GM23338 (cell line): Measurements from ENCODE around the gene HLCS.

Experiments used
- CREB1 ChIP-seq: fragments of 250-450 bp; sonication (Bioruptor Pico); IDR thresholded peaks from 2 replicates; pipeline ENCODE4 v1.5.0; 2020; ENCODE audit warnings: low read depth, mild to moderate bottlenecking, moderate library complexity
- CTCF ChIP-seq, 2 experiments: fragments of 200-600 bp in 1 of 2; sonication (generic) in 1 of 2; conservative IDR thresholded peaks; 2 replicates each; pipeline versions ENCODE4 v1.5.1 to v1.6.1; 2016 to 2017; ENCODE audit warnings: antibody characterized with exemption in 2 of 2, low read depth in 2 of 2, mild to moderate bottlenecking in 2 of 2, moderate library complexity in 1 of 2
- EZH2 ChIP-seq: fragments of 200-600 bp; sonication (generic); IDR thresholded peaks from one replicate; pipeline ENCODE4 v1.8.0; 2017; ENCODE audit warnings: antibody characterized with exemption, mild to moderate bottlenecking, low read depth; ENCODE audit not compliant: unreplicated experiment
- EZH2phosphoT487 ChIP-seq: fragments of 200-600 bp; sonication (generic); IDR thresholded peaks from one replicate; pipeline ENCODE4 v1.8.1; 2018; ENCODE audit warnings: antibody characterized with exemption; ENCODE audit not compliant: unreplicated experiment
- JUNB ChIP-seq: IDR thresholded peaks from one replicate; pipeline ENCODE4 v1.6.1; 2016; ENCODE audit warnings: antibody characterized with exemption; ENCODE audit not compliant: unreplicated experiment
- POLR2AphosphoS5 ChIP-seq: IDR thresholded peaks from 2 replicates; pipeline ENCODE4 v1.6.1; 2016; ENCODE audit warnings: antibody characterized with exemption, low read depth
- ZNF114 ChIP-seq: fragments of 250-450 bp; sonication (Bioruptor Pico); IDR thresholded peaks from 2 replicates; pipeline ENCODE4 v1.5.0; 2020; ENCODE audit warnings: mild to moderate bottlenecking, moderate library complexity

GRCh38 chr21:36821032-36821299, 145.5 kb downstream of the HLCS start:
- no peak for TF ChIP-seq CTCF (conservative IDR thresholded peaks at IDR 0.05; ENCODE audit: low read depth in 2 of 2)
- TF ChIP-seq EZH2, result no peak
- no peak for TF ChIP-seq JUNB
- no peak for TF ChIP-seq POLR2AphosphoS5
- TF ChIP-seq EZH2phosphoT487, result no peak
- no peak for TF ChIP-seq CREB1 (CRISPR knock-in tag)
- no peak for TF ChIP-seq ZNF114 (CRISPR knock-in tag)
